ENCODE measurements around the gene ANKFN1.

- TF ChIP-seq CTCF (IDR thresholded peaks at IDR 0.05; ENCODE audit: low read depth, low read length, poor library complexity, severe bottlenecking), result no peak
- no peak for TF ChIP-seq EZH2phosphoT487 (IDR thresholded peaks at IDR 0.05; ENCODE audit: borderline replicate concordance, low read length)
These were observed 328.4 kb downstream of the ANKFN1 start for GRCh38 chr17:56481659-56482058.

Measured in DOHH2 (cell line).